PC-3 (cell line): ENCODE measurements around the gene UBE3D. TPM values are rescaled to one million over a fixed set of nuclear protein-coding genes. Genes with fewer than 3 reads are reported as not detected.

ENCODE experiments used
- ATAC-seq: fragments of 200-7000 bp; cut with Tn5 transposase; 2 replicates; pipeline ENCODE4 v1.9.1; 2020; ENCODE audit warnings: mild to moderate bottlenecking, moderate library complexity
- BruUV-seq: library from RNA; stranded (reverse); fragments of 400-500 nt; replicated peaks from 2 replicates; lab custom pipeline; 2021; lab: Mats Ljungman, UMichigan
- CTCF ChIA-PET: fragments of 300-600 bp; sonication (Branson Sonifier 250); formaldehyde crosslinking; loops from one replicate; lab custom pipeline; 2022; ENCODE audit warnings: antibody characterized with exemption; lab: Charles Lee
- POLR2A ChIA-PET: fragments of 300-600 bp; sonication (Branson Sonifier 250); formaldehyde crosslinking; loops from one replicate; lab custom pipeline; 2022; ENCODE audit warnings: antibody characterized with exemption; ENCODE audit not compliant: unreplicated experiment; lab: Charles Lee
- DNase-seq: peaks from one replicate; pipeline ENCODE4 v3.0.0-alpha.2; 2015
- H2AFZ ChIP-seq: fragments of 300-600 bp; sonication (generic); 2 replicates; pipeline ENCODE4 v1.6.0; 2016; ENCODE audit warnings: antibody characterized with exemption, low read length
- H3F3A ChIP-seq: fragments of 300-600 bp; sonication (generic); one replicate; pipeline ENCODE4 v1.6.0; 2017; ENCODE audit warnings: antibody characterized with exemption, low read length, control low read depth, mild to moderate bottlenecking; ENCODE audit not compliant: unreplicated experiment
- H3K27ac ChIP-seq: fragments of 300-600 bp; sonication (generic); 2 replicates; pipeline ENCODE4 v1.5.1; 2016; ENCODE audit warnings: mild to moderate bottlenecking, low read length
- H3K27me3 ChIP-seq: fragments of 300-600 bp; sonication (generic); 2 replicates; pipeline ENCODE4 v1.6.1; 2016; ENCODE audit warnings: low read length, mixed read lengths
- H3K36me3 ChIP-seq: fragments of 300-600 bp; sonication (generic); 2 replicates; pipeline ENCODE4 v1.6.1; 2016; ENCODE audit warnings: low read depth, mixed run types, low read length, mixed read lengths
- H3K4me1 ChIP-seq: fragments of 300-600 bp; sonication (generic); 2 replicates; pipeline ENCODE4 v1.5.1; 2016; ENCODE audit warnings: low read length; ENCODE audit not compliant: insufficient read depth
- H3K4me2 ChIP-seq: fragments of 300-600 bp; sonication (generic); 2 replicates; pipeline ENCODE4 v1.6.0; 2016; ENCODE audit warnings: low read length
- H3K4me3 ChIP-seq: fragments of 300-600 bp; sonication (generic); 2 replicates; pipeline ENCODE4 v1.5.1; 2016; ENCODE audit warnings: mild to moderate bottlenecking, low read length, mixed read lengths
- H3K79me2 ChIP-seq: fragments of 300-600 bp; sonication (generic); 2 replicates; pipeline ENCODE4 v1.6.1; 2017; ENCODE audit warnings: low read length, mixed read lengths
- H3K9ac ChIP-seq: fragments of 300-600 bp; sonication (generic); 2 replicates; pipeline ENCODE4 v1.6.0; 2016; ENCODE audit warnings: mild to moderate bottlenecking, low read length
- H3K9me2 ChIP-seq: fragments of 300-600 bp; sonication (generic); replicated peaks from 2 replicates; pipeline ENCODE4 v1.6.1; 2016; ENCODE audit warnings: mixed run types, low read length, mixed read lengths
- H3K9me3 ChIP-seq: fragments of 300-600 bp; sonication (generic); 2 replicates; pipeline ENCODE4 v1.6.1; 2016; ENCODE audit warnings: low read length, mixed read lengths
- H4K20me1 ChIP-seq: fragments of 300-600 bp; sonication (generic); 2 replicates; pipeline ENCODE4 v1.6.1; 2016; ENCODE audit warnings: low read length, mixed read lengths
- EZH2 ChIP-seq: fragments of 300-600 bp; sonication (generic); IDR thresholded peaks from one replicate; pipeline ENCODE4 v1.6.1; 2017; ENCODE audit warnings: antibody characterized with exemption, mild to moderate bottlenecking, low read length; ENCODE audit not compliant: unreplicated experiment
- EZH2phosphoT487 ChIP-seq: fragments of 300-600 bp; sonication (generic); IDR thresholded peaks from 2 replicates; pipeline ENCODE4 v1.6.1; 2018; ENCODE audit warnings: mild to moderate bottlenecking, antibody characterized with exemption, low read length, borderline replicate concordance
- intact Hi-C: fragments of 100-400 bp; cut with micrococcal nuclease; formaldehyde crosslinking; loops from 2 replicates; pipeline ENCODE4 v1.9.0; 2023
- total RNA-seq: library from RNA; depleted of rRNA; stranded (reverse); fragments of >200 nt; gene quantifications from 2 replicates; pipeline ENCODE4 v1.2.3, GENCODE V29; 2014
- TF ChIP-seq, protein P1 (sequence below): fragments of 300-600 bp; sonication (generic); conservative IDR thresholded peaks from 2 replicates; pipeline ENCODE4 v1.5.1; 2017; ENCODE audit warnings: antibody characterized with exemption, low read depth, mild to moderate bottlenecking, low read length

UBE3D gene
- total RNA-seq, 1 experiment from 2014 or later, result 5.0 TPM

- no peaks in the 10 kb centered on the region for H3K27me3 ChIP-seq
- peaks cover 32% of the 10 kb centered on the region for H3K4me1 ChIP-seq
- no peak overlapping the region for H3K4me3 ChIP-seq
- no TSS peak for BruUV-seq
- H4K20me1 ChIP-seq, result no peaks in the 10 kb centered on the region
- DNase-seq (peak; percentile 53), ATAC-seq (peak; percentile 33; the same call in 1 of the 2 replicates)
- H3K9me2 ChIP-seq, result no peaks in the 10 kb centered on the region
- peak overlapping the region; percentile 54 for H3K27ac ChIP-seq
- intact Hi-C loops, result no loop called here
- H3K4me2 ChIP-seq, result peak overlapping the region; percentile 14
- TF ChIP-seq EZH2 (no peak), EZH2phosphoT487 (no peak)
- TF ChIP-seq, protein P1, sequence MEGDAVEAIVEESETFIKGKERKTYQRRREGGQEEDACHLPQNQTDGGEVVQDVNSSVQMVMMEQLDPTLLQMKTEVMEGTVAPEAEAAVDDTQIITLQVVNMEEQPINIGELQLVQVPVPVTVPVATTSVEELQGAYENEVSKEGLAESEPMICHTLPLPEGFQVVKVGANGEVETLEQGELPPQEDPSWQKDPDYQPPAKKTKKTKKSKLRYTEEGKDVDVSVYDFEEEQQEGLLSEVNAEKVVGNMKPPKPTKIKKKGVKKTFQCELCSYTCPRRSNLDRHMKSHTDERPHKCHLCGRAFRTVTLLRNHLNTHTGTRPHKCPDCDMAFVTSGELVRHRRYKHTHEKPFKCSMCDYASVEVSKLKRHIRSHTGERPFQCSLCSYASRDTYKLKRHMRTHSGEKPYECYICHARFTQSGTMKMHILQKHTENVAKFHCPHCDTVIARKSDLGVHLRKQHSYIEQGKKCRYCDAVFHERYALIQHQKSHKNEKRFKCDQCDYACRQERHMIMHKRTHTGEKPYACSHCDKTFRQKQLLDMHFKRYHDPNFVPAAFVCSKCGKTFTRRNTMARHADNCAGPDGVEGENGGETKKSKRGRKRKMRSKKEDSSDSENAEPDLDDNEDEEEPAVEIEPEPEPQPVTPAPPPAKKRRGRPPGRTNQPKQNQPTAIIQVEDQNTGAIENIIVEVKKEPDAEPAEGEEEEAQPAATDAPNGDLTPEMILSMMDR, result no peak
- H3K79me2 ChIP-seq, result no peaks in the 10 kb centered on the region
- no peak overlapping the region for H3K9ac ChIP-seq
- POLR2A ChIA-PET, result no interaction called here
- H3K9me3 ChIP-seq, result no peaks in the 10 kb centered on the region
- no peaks in the 10 kb centered on the region for H3F3A ChIP-seq
- no peaks in the 10 kb centered on the region for H3K36me3 ChIP-seq
- CTCF ChIA-PET, result interaction anchor here (0.6 kb wide), 1 partner anchor 299 kb away, joined by 3 read pairs; no protein-coding TSS in a partner anchor
- no peak overlapping the region for H2AFZ ChIP-seq
Observed at GRCh38 chr6:82954937-82955577, 110.6 kb downstream of the UBE3D start.

GRCh38 chr6:82954356-82954755, 111.3 kb downstream of the UBE3D start:
- Histone ChIP-seq H3K36me3 (no peaks in the 10 kb centered on the region), H3K9ac (no peak overlapping the region), H3K4me3 (no peak overlapping the region), H3F3A (no peaks in the 10 kb centered on the region), H3K4me2 (no peak overlapping the region), H3K27me3 (no peaks in the 10 kb centered on the region), H3K9me3 (no peaks in the 10 kb centered on the region), H2AFZ (no peak overlapping the region), H3K9me2 (no peaks in the 10 kb centered on the region), H3K79me2 (no peaks in the 10 kb centered on the region), H4K20me1 (no peaks in the 10 kb centered on the region), H3K4me1 (peaks cover 32% of the 10 kb centered on the region), H3K27ac (peak overlapping the region; percentile 54)
- DNase-seq (peak; percentile 3), ATAC-seq (no peak)
- no TSS peak for BruUV-seq
- intact Hi-C loops, result no loop called here
- TF ChIP-seq, protein P1, result no peak
- no peak for TF ChIP-seq EZH2
- no peak for TF ChIP-seq EZH2phosphoT487
- CTCF ChIA-PET, result interaction anchor here (0.6 kb wide), 1 partner anchor 298 kb away, joined by 3 read pairs; no protein-coding TSS in a partner anchor
- POLR2A ChIA-PET, result interaction anchor here (0.6 kb wide), 1 partner anchor 70 kb away, joined by 3 read pairs; no protein-coding TSS in a partner anchor

- Histone ChIP-seq H3K4me1 (peaks cover 32% of the 10 kb centered on the region), H3K79me2 (no peaks in the 10 kb centered on the region), H3K4me2 (no peak overlapping the region), H3F3A (no peaks in the 10 kb centered on the region), H3K36me3 (no peaks in the 10 kb centered on the region), H3K9ac (no peak overlapping the region), H3K4me3 (no peak overlapping the region), H2AFZ (no peak overlapping the region), H3K27me3 (no peaks in the 10 kb centered on the region), H3K9me2 (no peaks in the 10 kb centered on the region), H3K27ac (no peak overlapping the region), H4K20me1 (no peaks in the 10 kb centered on the region), H3K9me3 (no peaks in the 10 kb centered on the region)
- BruUV-seq, result no TSS peak
- ATAC-seq, result no peak
- no peak for DNase-seq
- TF ChIP-seq EZH2 (no peak), EZH2phosphoT487 (no peak)
- TF ChIP-seq, protein P1, result no peak
- POLR2A ChIA-PET, result interaction anchor here (0.6 kb wide), 1 partner anchor 70 kb away, joined by 3 read pairs; no protein-coding TSS in a partner anchor
- intact Hi-C loops, result no loop called here
- CTCF ChIA-PET, result no interaction called here
Observed at GRCh38 chr6:82953871-82954270, 111.8 kb downstream of the UBE3D start.
